HepG2 (cell line): ENCODE results near the gene PLIN3. TPM values are rescaled to one million over a fixed set of nuclear protein-coding genes. Genes with fewer than 3 reads are reported as not detected.

Experiments used
- BCLAF1 ChIP-seq: fragments of 450-650 bp; IDR thresholded peaks from 2 replicates; pipeline ENCODE4 v1.6.1; 2017; ENCODE audit warnings: mild to moderate bottlenecking
- DPF2 ChIP-seq: sonication (generic); formaldehyde crosslinking; IDR thresholded peaks from 2 replicates; pipeline ENCODE4 v1.4.0; 2020; ENCODE audit warnings: mild to moderate bottlenecking, low read depth, missing genetic modification reagents, borderline replicate concordance
- GLI4 ChIP-seq: sonication (generic); formaldehyde crosslinking; IDR thresholded peaks from 2 replicates; pipeline ENCODE4 v1.5.1; 2020; ENCODE audit warnings: missing genetic modification reagents, mild to moderate bottlenecking, moderate library complexity, borderline replicate concordance
- HMGA1 ChIP-seq: sonication (generic); formaldehyde crosslinking; conservative IDR thresholded peaks from 2 replicates; pipeline ENCODE4 v1.4.0; 2020; ENCODE audit warnings: missing genetic modification reagents
- HNRNPK ChIP-seq: fragments of 200-400 bp; formaldehyde crosslinking; IDR thresholded peaks from 2 replicates; pipeline ENCODE4 v1.6.1; 2018; ENCODE audit warnings: low read length, low read depth, moderate library complexity, mild to moderate bottlenecking; ENCODE audit not compliant: poor library complexity, severe bottlenecking
- JUND ChIP-seq: sonication (generic); formaldehyde crosslinking; IDR thresholded peaks from 2 replicates; pipeline ENCODE4 v1.8.0; 2022; ENCODE audit warnings: mild to moderate bottlenecking, missing genetic modification reagents
- LRRFIP1 ChIP-seq: sonication (generic); formaldehyde crosslinking; conservative IDR thresholded peaks from 2 replicates; pipeline ENCODE4 v1.4.0; 2020; ENCODE audit warnings: missing genetic modification reagents
- SNRNP70 ChIP-seq: fragments of 200-400 bp; formaldehyde crosslinking; IDR thresholded peaks from 2 replicates; pipeline ENCODE4 v1.6.1; 2017; ENCODE audit warnings: mild to moderate bottlenecking, low read depth, low read length, moderate library complexity
- SOX5 ChIP-seq: IDR thresholded peaks from 2 replicates; pipeline ENCODE4 v1.6.1; 2016; ENCODE audit warnings: borderline replicate concordance
- TMF1 ChIP-seq: sonication (generic); formaldehyde crosslinking; IDR thresholded peaks from 2 replicates; pipeline ENCODE4 v1.8.1; 2022; ENCODE audit warnings: low read depth, missing genetic modification reagents
- TSC22D2 ChIP-seq: sonication (generic); formaldehyde crosslinking; IDR thresholded peaks from 2 replicates; pipeline ENCODE4 v1.5.1; 2020; ENCODE audit warnings: missing genetic modification reagents, mild to moderate bottlenecking, borderline replicate concordance
- XBP1 ChIP-seq: sonication (generic); formaldehyde crosslinking; IDR thresholded peaks from 2 replicates; pipeline ENCODE4 v1.5.0; 2020; ENCODE audit warnings: missing genetic modification reagents
- ZBTB8A ChIP-seq: sonication (generic); formaldehyde crosslinking; IDR thresholded peaks from 2 replicates; pipeline ENCODE4 v1.4.0; 2020; ENCODE audit warnings: mild to moderate bottlenecking, low read depth, missing genetic modification reagents, borderline replicate concordance
- ZNF343 ChIP-seq: sonication (generic); formaldehyde crosslinking; IDR thresholded peaks from 2 replicates; pipeline ENCODE4 v1.4.0; 2020; ENCODE audit warnings: mild to moderate bottlenecking, missing genetic modification reagents
- ZNF484 ChIP-seq: sonication (generic); formaldehyde crosslinking; IDR thresholded peaks from 2 replicates; pipeline ENCODE4 v1.5.1; 2020; ENCODE audit warnings: mild to moderate bottlenecking, low read depth, missing genetic modification reagents, borderline replicate concordance
- ZNF709 ChIP-seq: sonication (generic); formaldehyde crosslinking; IDR thresholded peaks from 2 replicates; pipeline ENCODE4 v1.5.0; 2020; ENCODE audit warnings: mild to moderate bottlenecking, missing genetic modification reagents
- ZNF775 ChIP-seq: sonication (generic); formaldehyde crosslinking; IDR thresholded peaks from 2 replicates; pipeline ENCODE4 v1.4.0; 2020; ENCODE audit warnings: missing genetic modification reagents, mild to moderate bottlenecking, moderate library complexity, borderline replicate concordance
- polyA plus RNA-seq, 8 experiments: library from polyadenylated mRNA; depleted of rRNA in 3 of 8; stranded (reverse) in 7 of 8; unstranded in 1 of 8; fragments of >200 nt; fragmentation: Illumina TruSeq in 4 of 8; extraction: Trizol in 4 of 8; gene quantifications; 2 replicates each; pipeline versions ENCODE4 v1.2.1 to v1.2.3, GENCODE V29; 2011 to 2016; ENCODE audit warnings: low read depth in 4 of 8, missing spikeins in 1 of 8, mixed read lengths in 1 of 8; ENCODE audit not compliant: insufficient read depth in 1 of 8
- total RNA-seq, 5 experiments: library from RNA; depleted of rRNA; stranded (reverse); fragments of >200 nt; fragmentation: Illumina TruSeq; extraction: Trizol; gene quantifications; 2 replicates each; pipeline ENCODE4 v1.2.3, GENCODE V29; 2016; ENCODE audit warnings: low read depth in 1 of 5
- TF ChIP-seq, protein P1 (sequence below): sonication (generic); formaldehyde crosslinking; IDR thresholded peaks from 2 replicates; pipeline ENCODE4 v1.4.0; 2020; ENCODE audit warnings: missing genetic modification reagents
- TF ChIP-seq, protein P2 (sequence below): sonication (generic); formaldehyde crosslinking; IDR thresholded peaks from 2 replicates; pipeline ENCODE4 v1.8.1; 2023; ENCODE audit warnings: mild to moderate bottlenecking, missing genetic modification reagents
- TF ChIP-seq, protein P3 (sequence below): IDR thresholded peaks from 2 replicates; pipeline ENCODE4 v1.6.1; 2016; ENCODE audit warnings: low read depth, control low read depth

PLIN3 gene
- total and polyA plus RNA-seq, 2 of the 13 experiments (the other 11 are each of a cell fraction or from before 2014, with no cell fraction given), result 49.3 to 57.9 TPM

DNA sequence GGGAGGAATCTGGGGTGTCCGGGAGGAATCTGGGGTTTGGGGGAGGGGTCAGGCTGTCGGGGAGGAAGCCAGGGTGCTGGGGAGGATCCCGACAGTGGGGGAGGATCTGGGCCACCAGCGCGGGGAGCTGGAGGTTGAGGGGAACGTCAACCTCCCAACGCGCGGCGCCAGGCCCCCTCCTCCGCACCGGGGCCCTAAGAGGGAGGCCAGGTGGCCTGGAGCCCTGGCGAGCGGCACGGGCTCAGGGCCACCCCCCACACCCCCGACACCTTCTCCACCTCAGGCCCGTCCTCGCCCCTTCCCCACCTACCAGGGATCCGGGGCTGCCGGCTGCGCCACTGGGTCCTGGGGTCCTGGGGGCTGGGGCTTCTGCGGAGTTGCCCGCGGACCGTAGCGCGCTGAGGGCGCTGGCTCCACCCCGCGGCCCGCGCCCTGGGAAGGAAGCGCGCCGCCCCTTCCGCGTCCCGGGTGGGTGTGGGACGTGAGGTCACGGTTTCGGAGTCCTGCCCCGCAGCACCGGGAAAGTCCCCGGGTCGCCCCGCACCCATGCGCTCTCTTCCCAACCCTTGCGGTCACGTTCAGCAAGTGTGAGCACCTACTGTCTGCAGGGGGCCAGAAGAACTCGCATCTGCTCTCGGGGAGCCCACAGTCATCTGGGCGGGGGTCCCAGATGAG is 36.0 kb downstream of the PLIN3 start, which contains the start of gene TICAM1 (continued):
- TF ChIP-seq, protein P1, sequence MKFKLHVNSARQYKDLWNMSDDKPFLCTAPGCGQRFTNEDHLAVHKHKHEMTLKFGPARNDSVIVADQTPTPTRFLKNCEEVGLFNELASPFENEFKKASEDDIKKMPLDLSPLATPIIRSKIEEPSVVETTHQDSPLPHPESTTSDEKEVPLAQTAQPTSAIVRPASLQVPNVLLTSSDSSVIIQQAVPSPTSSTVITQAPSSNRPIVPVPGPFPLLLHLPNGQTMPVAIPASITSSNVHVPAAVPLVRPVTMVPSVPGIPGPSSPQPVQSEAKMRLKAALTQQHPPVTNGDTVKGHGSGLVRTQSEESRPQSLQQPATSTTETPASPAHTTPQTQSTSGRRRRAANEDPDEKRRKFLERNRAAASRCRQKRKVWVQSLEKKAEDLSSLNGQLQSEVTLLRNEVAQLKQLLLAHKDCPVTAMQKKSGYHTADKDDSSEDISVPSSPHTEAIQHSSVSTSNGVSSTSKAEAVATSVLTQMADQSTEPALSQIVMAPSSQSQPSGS, result 0 out of 2 replicates have a peak, but pooled peaks have one; percentile 11
- TF ChIP-seq DPF2 (no peak), ZNF775 (CRISPR knock-in tag) (no peak), BCLAF1 (no peak), TMF1 (CRISPR knock-in tag) (no peak), SNRNP70 (no peak), ZNF484 (CRISPR knock-in tag) (no peak), ZNF709 (CRISPR knock-in tag) (no peak), ZNF343 (CRISPR knock-in tag) (no peak), XBP1 (no peak), HMGA1 (CRISPR knock-in tag) (no peak), ZBTB8A (no peak), TSC22D2 (CRISPR knock-in tag) (0 out of 2 replicates have a peak, but pooled peaks have one; percentile 55), SOX5 (CRISPR knock-in tag) (no peak), JUND (CRISPR knock-in tag) (no peak), HNRNPK (peak; percentile 79), GLI4 (no peak), LRRFIP1 (CRISPR knock-in tag) (no peak)
- TF ChIP-seq, protein P2, sequence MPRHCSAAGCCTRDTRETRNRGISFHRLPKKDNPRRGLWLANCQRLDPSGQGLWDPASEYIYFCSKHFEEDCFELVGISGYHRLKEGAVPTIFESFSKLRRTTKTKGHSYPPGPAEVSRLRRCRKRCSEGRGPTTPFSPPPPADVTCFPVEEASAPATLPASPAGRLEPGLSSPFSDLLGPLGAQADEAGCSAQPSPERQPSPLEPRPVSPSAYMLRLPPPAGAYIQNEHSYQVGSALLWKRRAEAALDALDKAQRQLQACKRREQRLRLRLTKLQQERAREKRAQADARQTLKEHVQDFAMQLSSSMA (CRISPR knock-in tag), result no peak
- TF ChIP-seq, protein P3, sequence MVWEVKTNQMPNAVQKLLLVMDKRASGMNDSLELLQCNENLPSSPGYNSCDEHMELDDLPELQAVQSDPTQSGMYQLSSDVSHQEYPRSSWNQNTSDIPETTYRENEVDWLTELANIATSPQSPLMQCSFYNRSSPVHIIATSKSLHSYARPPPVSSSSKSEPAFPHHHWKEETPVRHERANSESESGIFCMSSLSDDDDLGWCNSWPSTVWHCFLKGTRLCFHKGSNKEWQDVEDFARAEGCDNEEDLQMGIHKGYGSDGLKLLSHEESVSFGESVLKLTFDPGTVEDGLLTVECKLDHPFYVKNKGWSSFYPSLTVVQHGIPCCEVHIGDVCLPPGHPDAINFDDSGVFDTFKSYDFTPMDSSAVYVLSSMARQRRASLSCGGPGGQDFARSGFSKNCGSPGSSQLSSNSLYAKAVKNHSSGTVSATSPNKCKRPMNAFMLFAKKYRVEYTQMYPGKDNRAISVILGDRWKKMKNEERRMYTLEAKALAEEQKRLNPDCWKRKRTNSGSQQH (CRISPR knock-in tag), result peak; percentile 65; the same call in 1 of the 2 replicates
